KBM-7 (cell line): ENCODE measurements around the gene TNPO2.
"Not testable (repeated sequence)": the region's sequence is repeated elsewhere in the genome, so short reads cannot be mapped to it uniquely, and the experiment has no call there.

Experiments used
- DNase-seq: peaks from one replicate; pipeline ENCODE4 v3.0.0-alpha.2; 2015
- in situ Hi-C: fragments of 300-500 bp; cut with MboI; formaldehyde crosslinking; loops from 2 replicates; pipeline ENCODE4 v1.14.3; 2020; ENCODE audit warnings: low sequenced_read_pairs, low pct_unique_long_range_greater_than_20kb, mixed read lengths

The TNPO2 gene

DNA sequence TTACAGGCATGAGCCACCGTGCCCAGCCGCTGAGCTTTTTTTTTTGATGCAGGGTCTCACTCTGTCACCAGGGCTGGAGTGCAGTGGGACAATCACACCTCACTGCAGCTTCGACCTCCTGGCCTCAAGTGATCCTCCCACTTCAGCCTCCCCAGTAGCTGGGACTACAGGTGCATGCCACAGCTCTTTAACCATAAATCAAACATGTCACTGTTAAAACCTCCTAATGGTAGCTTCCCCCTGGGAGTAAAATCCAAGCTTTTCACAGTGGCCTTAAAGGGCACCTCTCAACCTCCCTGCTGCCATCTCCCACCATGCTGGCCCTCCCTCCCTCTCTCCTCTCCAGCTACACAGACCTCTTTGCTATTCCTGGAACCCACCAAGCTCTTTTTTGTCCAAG is 37.9 kb downstream of the TNPO2 start:
- no peak for DNase-seq
- in situ Hi-C loops: no loop called here

DNA sequence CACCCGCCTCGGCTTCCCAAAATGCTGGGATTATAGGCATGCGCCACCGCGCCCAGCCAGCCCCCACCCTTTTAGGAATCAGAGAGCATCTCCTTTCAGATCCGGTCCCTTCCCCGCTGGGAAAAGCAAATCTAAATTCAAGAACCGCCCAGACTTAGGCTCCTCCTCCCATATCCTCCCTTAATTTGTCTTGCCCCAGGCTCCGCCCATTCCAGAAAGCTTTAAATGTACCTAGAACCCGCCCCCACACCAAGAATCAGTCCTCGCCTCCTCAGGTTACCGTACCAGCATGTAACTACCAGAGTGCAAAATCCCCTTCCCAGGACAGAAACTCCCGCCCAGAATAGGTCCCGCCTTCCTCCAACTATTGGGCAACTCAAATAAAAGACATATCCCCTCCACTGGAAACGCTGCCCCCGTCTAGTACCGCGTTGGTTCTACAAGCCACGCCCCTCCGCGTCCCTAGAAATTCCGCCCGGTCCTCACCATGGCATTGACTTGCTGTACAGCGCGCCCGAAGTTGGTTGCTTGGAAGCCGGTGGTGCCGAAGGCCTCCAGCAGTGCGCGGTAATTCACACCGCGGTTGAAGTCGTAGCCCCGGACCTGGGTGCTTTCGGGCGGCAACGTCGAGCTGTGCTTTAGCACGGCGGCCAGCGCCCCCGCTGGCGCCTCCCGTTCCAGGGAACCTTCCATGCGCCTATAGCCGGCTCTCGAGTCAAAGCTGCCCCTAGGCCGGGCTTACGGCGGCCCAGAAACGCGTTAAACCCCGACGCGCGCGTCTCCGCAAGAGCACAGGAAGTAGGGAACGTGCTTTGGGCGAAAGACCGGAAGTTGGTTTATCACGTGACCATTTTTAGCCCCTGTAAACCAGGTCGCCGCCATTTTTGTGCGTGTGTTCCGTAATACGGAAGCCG is 42.4 kb downstream of the TNPO2 start, which contains the start of gene DHPS:
Gene DHPS (minus strand): TSS at position 807 of the 914 bp plus-strand sequence. CDS start 114 bp downstream, at position 693.
- in situ Hi-C loops: no loop called here

DNA sequence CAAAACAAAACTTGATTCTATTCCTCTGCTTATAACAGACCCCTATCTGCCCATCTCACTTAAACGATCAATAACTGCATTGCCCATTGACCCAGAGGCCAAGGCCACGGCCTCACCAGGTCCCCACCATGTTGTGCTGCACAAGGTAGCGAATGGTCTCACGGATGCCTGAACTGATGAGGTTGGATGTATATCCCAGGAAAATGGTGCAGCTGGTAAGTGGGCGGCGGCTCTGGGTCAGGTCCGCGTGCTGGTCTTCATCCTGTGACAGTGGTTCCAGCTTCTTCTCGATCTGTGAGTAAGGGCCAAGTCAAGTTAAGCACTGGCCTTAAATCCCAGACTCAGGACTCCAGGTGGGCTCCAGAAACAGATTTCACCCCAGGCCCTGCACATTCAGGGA is 43.7 kb downstream of the TNPO2 start:
- in situ Hi-C loops: no loop called here

More for the DNA sequence above, 42.4 kb downstream of the TNPO2 start, which contains the start of gene DHPS:
- peak; percentile 98 for DNase-seq

DNA sequence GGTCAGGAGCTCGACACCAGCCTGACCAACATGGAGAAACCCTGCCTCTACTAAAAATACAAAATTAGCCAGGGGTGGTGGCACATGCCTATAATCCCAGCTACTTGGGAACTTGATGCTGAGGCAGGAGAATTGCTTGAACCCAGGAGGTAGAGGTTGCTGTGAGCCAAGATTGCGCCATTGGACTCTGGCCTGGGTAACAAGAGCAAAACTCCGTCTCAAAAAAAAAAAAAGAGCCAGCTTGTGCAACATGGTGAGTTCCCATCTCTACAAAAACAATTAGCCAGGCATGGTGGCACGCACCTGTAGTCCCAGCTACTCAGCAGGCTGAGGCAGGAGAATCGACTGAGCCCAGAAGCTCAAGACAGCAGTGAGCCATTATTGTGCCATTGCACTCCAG is 45.7 kb downstream of the TNPO2 start:
- in situ Hi-C loops, DNase-seq: not testable (repeated sequence)

More for the DNA sequence above, 43.7 kb downstream of the TNPO2 start:
- DNase-seq: no peak

DNA sequence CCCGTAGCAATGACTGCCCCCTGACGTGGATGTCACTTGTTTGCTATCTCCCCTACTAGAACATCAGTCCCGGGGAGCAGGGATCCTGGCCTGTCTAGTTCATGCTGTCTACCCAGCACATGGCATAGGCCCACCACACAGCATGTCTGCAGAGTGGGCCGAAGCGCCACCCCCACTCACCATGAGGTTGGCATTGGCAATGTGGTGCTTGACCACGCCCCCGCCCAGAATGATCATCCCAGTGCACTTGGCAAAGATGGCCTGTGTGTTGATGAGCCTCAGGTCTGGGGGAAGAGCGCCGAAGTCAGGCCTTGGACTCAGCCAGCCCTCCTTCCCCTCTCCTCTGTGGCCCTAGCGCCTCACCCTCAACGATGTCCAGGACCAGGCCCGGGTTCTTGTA is 46.8 kb downstream of the TNPO2 start:
- in situ Hi-C loops: no loop called here
- no peak for DNase-seq

DNA sequence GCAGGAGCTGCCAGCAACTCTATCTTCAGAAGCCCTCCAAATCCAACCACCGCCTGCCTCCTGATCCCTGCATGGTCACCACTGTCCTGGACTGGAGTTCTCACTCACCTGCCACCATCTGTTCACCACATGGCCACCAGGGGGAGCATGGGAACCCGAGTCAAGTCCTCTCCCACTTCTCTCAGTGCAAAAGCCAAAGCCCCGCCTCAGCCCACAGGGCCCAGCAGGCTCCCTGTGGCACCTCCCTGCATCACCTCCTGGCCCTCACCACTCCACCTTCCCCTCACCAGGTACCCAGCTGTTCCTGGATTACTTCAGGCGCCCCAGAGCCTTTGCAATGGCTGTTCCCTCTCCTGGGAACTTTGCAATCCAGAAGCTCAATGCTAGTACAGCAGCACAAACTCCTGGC is 47.3 kb downstream of the TNPO2 start:
- in situ Hi-C loops: no loop called here
- peak; percentile 80 for DNase-seq

DNA sequence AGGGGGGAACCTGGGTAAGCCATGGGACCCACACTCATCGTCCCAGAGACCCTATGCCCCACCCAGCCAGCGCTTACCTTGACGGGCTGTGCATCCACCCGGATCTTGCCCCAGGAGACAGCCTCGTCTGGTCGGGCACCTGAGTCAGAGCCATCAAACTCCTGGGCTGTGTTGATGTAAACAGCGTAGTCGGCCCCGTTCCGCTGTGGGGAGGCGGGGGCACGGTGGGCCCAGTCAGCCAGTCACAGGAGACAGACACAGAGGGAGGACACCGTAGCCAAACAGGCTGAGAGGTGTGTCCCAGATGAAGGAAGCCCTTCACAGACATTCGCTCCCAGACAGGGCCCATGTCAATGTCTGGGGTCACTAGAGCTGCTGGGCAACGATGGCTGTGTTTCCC is 47.8 kb downstream of the TNPO2 start:
- in situ Hi-C loops: no loop called here
- no peak for DNase-seq

DNA sequence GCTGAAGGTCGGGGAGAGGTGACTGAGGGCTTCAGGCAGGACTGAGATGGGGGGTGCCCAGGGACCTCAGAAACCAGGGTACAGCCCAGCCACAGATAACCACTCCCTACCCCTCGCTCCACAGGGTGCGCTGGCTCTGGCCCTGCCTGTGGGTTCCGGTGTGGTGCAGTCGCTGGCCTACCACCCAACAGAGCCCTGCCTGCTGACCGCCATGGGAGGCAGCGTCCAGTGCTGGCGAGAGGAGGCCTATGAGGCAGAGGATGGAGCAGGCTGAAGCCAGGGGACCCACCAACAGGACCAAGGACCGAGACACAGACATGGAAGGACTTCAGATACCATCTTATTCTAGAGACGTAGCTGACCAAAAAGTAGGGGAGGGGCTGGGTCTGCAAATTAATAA is 48.3 kb downstream of the TNPO2 start:
- no peak for DNase-seq
- in situ Hi-C loops: no loop called here

DNA sequence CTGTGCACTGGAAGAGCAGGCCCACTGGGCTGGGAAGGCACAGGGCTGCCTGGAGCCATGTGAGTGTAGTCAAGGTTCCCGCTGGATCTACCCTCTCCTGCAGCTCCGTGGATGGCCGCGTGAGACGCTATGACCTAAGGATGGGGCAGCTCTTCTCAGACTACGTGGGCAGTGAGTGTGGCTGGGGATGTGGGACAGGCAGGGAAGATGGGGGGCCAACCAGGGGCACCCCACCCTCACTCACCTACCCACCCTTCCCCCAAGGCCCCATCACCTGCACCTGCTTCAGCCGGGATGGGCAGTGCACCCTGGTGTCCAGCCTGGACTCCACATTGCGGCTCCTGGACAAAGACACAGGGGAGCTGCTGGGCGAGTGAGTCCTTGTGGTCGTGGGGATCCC is 51.0 kb downstream of the TNPO2 start:
- no peak for DNase-seq
- in situ Hi-C loops: no loop called here

DNA sequence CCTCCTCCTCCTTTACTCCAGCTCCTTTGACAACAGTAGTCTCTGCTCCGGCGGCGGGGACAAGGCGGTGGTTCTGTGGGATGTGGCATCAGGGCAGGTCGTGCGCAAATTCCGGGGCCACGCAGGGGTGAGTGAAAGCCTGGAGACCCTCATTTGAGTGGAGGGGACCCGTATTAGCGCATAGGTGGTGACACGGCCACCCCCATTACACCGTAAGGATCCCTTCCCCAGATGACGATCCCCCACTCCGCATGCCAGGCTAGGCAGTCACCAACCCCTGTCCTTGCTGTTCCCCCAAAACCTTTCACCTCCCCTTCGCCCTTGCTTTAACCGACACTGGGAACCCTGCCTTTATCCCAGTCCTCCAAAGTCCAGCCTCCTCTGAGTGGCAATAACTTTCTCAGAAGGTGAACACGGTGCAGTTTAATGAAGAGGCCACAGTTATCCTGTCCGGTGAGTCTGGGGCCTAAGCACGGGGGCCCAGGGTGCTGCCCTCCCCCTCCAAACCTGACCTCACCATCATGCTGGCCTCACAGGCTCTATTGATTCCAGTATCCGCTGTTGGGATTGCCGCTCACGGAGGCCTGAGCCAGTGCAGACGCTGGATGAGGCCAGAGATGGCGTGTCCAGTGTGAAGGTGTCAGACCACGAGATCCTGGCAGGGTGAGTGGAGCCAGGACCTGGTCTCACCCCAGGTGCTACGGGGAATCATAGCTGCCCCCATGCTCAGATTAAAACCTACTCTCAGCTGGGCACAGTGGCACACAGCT is 53.4 kb downstream of the TNPO2 start:
- no peak for DNase-seq
- in situ Hi-C loops: no loop called here

DNA sequence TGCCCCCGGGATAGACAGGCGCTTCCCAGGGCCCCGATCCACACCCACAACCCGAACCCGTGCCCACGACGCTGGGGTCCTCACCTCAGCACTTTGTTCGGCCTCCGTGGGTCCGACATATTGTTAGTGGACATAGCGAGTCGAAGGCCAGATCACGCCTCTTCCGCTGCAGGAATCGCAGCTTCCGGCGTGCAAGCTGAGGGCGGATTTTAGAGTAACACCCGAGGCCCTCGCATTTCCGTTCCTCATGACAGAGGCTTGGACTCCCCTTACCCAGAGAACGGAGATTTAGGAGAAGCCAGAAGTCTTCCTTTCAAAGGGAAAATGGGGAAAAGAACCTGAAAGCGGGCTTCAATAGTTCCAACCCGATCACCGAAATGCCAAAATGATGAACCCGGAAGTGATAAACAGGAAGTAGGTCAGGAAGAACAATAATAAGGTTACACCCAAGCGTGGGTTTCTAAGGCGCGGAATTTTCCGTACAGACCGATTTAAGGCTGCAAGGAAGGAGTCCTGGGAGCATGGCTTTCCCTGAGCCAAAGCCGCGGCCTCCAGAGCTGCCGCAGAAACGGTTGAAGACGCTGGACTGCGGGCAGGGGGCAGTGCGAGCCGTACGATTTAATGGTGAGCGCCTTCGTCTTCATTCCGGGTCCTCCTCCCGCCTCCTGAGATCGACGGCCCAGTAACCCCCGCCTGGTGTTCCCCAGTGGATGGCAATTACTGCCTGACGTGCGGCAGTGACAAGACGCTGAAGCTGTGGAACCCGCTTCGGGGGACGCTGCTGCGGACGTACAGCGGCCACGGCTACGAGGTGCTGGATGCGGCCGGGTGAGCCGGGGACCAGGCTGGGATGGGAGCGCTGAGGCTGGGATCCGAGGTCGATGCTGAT is 54.2 kb downstream of the TNPO2 start:
- in situ Hi-C loops: no loop called here
- DNase-seq: peak; percentile 86

DNA sequence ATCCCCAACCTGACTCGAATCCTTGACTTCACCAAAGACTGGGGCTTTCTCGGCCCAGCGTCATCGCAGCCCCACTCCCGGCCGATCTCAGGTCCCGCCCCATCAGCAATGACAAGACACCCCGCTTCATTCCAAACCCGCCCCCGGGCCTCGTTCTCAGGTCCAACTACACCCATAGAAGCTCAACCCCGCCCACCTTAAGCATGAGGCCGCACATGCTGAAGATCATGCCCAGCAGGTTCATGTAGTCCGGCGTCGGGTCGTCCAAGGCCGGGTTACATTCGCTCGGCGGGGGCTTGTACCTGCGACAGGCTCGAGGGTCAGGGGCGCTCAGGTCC is 54.8 kb downstream of the TNPO2 start:
- in situ Hi-C loops: no loop called here
- DNase-seq: no peak

DNA sequence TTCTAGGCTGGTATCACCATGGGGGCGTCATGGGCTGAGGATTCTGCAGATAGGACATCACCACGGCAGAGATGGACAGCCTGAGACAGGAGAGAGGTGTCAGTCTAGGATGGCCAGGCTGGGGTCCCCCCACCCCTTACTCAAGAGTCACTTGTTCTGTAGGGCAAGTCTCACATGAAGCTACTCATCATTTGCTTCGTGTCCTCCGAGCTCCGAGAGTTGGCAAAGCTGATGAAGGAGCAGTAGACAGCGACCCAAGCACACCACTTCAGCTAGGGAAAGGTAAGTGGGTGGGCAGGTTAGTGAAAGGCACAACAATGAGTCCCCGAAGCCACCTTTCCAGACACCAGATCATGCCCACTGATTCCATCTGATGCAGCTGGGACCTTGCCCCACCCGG is 55.4 kb downstream of the TNPO2 start:
- in situ Hi-C loops: no loop called here
- DNase-seq: no peak

DNA sequence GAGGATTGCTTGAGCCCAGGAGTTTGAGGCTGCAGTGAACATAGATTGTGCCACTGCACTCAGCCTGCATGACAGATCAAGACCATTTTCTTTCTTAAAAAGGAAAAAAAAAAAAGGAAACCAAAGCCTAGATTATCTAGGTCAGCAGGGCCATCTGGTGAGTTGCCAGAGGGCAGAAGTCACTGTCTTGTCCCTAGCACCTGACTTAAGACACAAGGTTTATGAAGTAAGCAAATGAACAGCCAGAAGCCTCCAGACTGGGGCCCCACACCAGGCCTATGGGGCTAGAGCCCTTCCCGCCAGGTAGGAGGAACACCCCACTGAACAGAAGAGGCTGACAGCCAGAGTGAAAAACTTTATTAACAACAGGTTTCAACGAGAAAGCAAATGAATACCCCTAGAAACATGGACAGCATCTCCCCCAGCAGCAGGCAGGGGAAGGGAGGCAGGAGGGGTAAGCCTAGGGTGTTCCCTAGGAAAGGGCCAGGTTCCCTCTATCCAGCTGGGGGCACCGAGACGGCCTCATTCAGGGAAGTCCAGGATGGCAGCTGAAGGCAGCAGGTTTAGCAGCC is 55.9 kb downstream of the TNPO2 start:
- in situ Hi-C loops: no loop called here
- DNase-seq: no peak

DNA sequence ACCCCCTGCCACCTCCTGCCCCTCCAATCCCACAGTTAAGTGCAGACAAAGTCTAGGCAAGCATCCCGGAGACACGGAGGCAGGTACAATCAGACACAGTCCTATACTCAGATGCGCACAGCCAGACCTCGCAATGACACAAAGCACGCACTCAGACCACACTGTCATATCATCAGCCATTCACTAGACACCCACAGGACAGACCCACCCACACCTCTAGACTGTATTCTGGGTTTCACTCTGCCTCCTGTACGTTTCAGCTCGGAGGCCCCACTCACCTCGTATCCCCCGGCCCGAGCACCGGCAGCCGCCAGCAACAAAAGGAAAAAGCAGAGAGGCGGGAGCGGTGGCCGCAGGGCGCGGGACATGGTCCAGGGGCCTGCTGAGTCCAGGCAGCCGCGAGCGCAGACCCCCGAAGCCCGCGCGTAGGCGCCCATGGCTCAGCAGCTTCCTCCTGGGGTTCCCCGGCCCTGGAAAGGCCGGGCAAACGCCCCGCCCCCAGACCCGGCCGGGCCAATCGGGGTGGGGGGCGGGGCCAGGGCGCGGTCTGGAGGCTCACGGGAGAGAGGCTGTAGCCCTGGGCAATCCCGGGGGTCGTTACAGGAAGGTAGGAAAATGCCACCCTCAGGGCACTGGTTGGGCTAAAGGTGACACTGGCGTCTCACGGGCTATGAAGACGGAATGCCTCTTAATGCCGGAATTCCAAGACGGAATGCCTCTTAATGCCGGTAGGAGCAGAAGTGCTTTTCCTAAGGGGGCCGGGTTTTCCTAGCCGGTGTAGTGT is 57.3 kb downstream of the TNPO2 start, which contains the start of the genes MAN2B1 and WDR83:
Gene MAN2B1 (minus strand): TSS at position 478 of the 784 bp plus-strand sequence. CDS start 41 bp downstream, at position 437.
Gene WDR83 (plus strand): TSS at position 543 of the 784 bp plus-strand sequence. CDS start 2,984 bp downstream, outside the sequence.
- in situ Hi-C loops: no loop called here
- peak; percentile 87 for DNase-seq

DNA sequence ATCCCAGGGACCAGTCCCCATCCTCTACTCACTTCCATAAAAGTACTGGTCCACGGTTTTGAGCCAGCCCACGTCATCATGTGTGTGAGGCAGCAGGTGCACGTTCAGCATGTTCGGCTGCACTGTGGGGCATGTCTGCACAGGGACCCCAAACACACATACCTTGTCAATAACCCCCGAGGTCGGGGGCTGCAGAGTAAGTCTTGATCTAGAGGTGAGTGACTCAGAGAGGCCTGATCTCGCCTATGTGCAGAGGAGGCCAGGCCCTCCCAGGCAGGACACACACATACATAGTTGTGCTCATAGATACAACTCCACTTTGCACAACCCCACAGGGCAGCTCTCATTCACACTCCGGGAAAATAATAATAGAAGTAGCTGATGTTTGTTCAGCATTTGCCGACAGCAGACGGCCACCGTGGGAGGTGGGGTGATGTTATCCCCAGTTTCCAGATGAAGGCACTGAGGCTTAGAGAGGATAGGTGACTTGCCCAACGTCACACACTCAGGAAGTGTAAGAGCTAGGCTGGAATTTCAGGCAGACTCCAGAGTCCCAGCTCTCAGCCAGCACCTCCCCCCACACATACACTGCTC is 58.0 kb downstream of the TNPO2 start:
- no peak for DNase-seq
- in situ Hi-C loops: no loop called here

DNA sequence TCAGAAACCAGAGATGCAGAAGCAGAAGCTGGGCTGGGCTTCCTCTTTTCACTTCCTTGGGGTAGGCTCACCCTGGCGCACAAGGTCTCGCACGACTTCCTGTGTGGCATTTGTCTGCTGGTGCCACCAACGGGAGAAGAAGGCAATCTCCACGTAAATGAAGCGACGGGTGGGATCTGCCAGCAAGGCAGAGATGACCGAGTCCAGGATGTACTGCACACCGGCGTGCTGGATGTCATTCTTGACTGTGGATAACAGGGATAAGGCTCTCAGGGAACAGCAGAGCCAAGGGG is 58.5 kb downstream of the TNPO2 start:
- in situ Hi-C loops: no loop called here
- peak; percentile 89 for DNase-seq
